ENCODE results near the gene TMEM145. TPM values are rescaled to one million over a fixed set of nuclear protein-coding genes. Genes with fewer than 3 reads are reported as not detected.
A peak's percentile ranks its signal among the peaks of the same experiment; 100 is the strongest.

TMEM145 gene
- total RNA-seq, 4 donors from 2014 or later, result 0.87 TPM; not detected in 3

- intact Hi-C loops (cut with DNase I; ENCODE audit: low total_unique reads) (loop anchor here (1.0 kb wide), 4 partner anchors 14 to 56 kb away; partner anchors contain the start of genes ERF and MEGF8), in situ Hi-C loops (cut with MboI; ENCODE audit: low sequenced_read_pairs in 4 of 4) (no loop called here)
- no peaks in the 10 kb centered on the region for H3K9me3 ChIP-seq
- peaks cover 0 to 20% of the 10 kb centered on the region in 2 donors for H3K36me3 ChIP-seq
- peaks cover 30% of the 10 kb centered on the region in 2 donors for H3K4me1 ChIP-seq
- no peaks in the 10 kb centered on the region for H3K27me3 ChIP-seq
- peak; percentile 100 for DNase-seq
- TF ChIP-seq CTCF (IDR thresholded peaks at IDR 0.05 in 4 of 5, conservative IDR thresholded peaks at IDR 0.05 in 1 of 5) (no peak), POLR2A (IDR thresholded peaks at IDR 0.05) (peak in 1 of 2 donors; percentile 18)
- peak within 1 kb of the TSS; percentile 95 to 98 (median 97) for H3K27ac ChIP-seq
- peak; percentile 84 to 91 for ATAC-seq
- H3K4me3 ChIP-seq, result peak within 1 kb of the TSS; percentile 68 to 79 (median 74)
Observed at GRCh38 chr19:42268704-42269477, 44.2 kb upstream of the TMEM145 start, which contains the start of gene CIC. CIC (plus strand) TSS chr19:42269252; CDS start chr19:42271784, 2,532 bp downstream.

- in situ Hi-C loops (cut with MboI; ENCODE audit: low sequenced_read_pairs in 4 of 4), result no loop called here
- DNase-seq, result no peak
- H3K4me3 ChIP-seq, result peak overlapping the region; percentile 66 to 79 (median 68)
- H3K36me3 ChIP-seq, result peaks cover 0 to 29% of the 10 kb centered on the region in 2 donors
- H3K27me3 ChIP-seq, result no peaks in the 10 kb centered on the region
- TF ChIP-seq POLR2A (IDR thresholded peaks at IDR 0.05) (no peak), CTCF (IDR thresholded peaks at IDR 0.05 in 4 of 5, conservative IDR thresholded peaks at IDR 0.05 in 1 of 5) (no peak)
- no peaks in the 10 kb centered on the region for H3K9me3 ChIP-seq
- peaks cover 30 to 34% of the 10 kb centered on the region in 2 donors for H3K4me1 ChIP-seq
- intact Hi-C loops (cut with DNase I; ENCODE audit: low total_unique reads), result loop anchor here (1.0 kb wide), 1 partner anchor 14 kb away; no protein-coding TSS in a partner anchor
- peak overlapping the region; percentile 93 to 96 (median 96) for H3K27ac ChIP-seq
- ATAC-seq, result no peak
Observed at GRCh38 chr19:42269478-42270345, 43.4 kb upstream of the TMEM145 start.

GRCh38 chr19:42270346-42271044 is 42.6 kb upstream of the TMEM145 start:
- peak in 1 of 2 donors; percentile 78 for DNase-seq
- ATAC-seq, result peak in 1 of 2 donors; percentile 2
- peaks cover 35 to 40% of the 10 kb centered on the region in 2 donors for H3K4me1 ChIP-seq

More at GRCh38 chr19:42270346-42271044, 42.6 kb upstream of the TMEM145 start:
- TF ChIP-seq POLR2A (IDR thresholded peaks at IDR 0.05) (peak; percentile 41 to 65), CTCF (IDR thresholded peaks at IDR 0.05 in 4 of 5, conservative IDR thresholded peaks at IDR 0.05 in 1 of 5) (no peak)
- H3K36me3 ChIP-seq, result peaks cover 0 to 33% of the 10 kb centered on the region in 2 donors
- in situ Hi-C loops (cut with MboI; ENCODE audit: low sequenced_read_pairs in 4 of 4) (no loop called here), intact Hi-C loops (cut with DNase I; ENCODE audit: low total_unique reads) (no loop called here)
- no peaks in the 10 kb centered on the region for H3K27me3 ChIP-seq
- H3K9me3 ChIP-seq, result no peaks in the 10 kb centered on the region
- H3K27ac ChIP-seq, result peak overlapping the region; percentile 93 to 96 (median 96)
- peak overlapping the region; percentile 66 to 79 (median 68) for H3K4me3 ChIP-seq
